ENCODE data around the gene SSR3.

DNA sequence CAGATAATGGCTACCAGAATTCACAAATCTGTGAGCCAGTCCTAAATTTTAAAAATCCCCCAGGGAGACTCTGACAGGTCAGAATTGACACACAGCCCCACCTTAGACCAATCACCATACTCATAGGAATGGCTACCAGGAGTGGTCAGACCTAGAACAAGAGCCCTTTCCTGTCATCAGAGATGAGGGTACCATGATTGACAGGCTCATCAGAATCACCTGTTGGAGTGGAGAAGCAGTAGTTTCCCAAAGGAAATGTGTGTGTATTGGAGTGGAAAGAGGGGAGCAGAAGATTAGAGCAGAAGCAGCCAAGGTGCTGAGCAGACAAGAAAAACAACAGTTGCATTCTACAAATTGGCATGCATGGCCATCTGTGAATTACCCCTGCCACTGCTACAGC, 27.0 kb upstream of the SSR3 start:
- TF ChIP-seq, protein P1, sequence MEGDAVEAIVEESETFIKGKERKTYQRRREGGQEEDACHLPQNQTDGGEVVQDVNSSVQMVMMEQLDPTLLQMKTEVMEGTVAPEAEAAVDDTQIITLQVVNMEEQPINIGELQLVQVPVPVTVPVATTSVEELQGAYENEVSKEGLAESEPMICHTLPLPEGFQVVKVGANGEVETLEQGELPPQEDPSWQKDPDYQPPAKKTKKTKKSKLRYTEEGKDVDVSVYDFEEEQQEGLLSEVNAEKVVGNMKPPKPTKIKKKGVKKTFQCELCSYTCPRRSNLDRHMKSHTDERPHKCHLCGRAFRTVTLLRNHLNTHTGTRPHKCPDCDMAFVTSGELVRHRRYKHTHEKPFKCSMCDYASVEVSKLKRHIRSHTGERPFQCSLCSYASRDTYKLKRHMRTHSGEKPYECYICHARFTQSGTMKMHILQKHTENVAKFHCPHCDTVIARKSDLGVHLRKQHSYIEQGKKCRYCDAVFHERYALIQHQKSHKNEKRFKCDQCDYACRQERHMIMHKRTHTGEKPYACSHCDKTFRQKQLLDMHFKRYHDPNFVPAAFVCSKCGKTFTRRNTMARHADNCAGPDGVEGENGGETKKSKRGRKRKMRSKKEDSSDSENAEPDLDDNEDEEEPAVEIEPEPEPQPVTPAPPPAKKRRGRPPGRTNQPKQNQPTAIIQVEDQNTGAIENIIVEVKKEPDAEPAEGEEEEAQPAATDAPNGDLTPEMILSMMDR (conservative IDR thresholded peaks at IDR 0.05; ENCODE audit: low read length), result no peak
- TF ChIP-seq EZH2phosphoT487 (IDR thresholded peaks at IDR 0.05; ENCODE audit: borderline replicate concordance, low read depth, low read length), result no peak

Measured in OCI-LY7 (cell line).